Stimulated activated naive CD8-positive, alpha-beta T cell treated with anti-CD3 and anti-CD28 coated beads, Interleukin-15, Interleukin-2, amounts not matched to agents 100 ng/mL and 50 ng/mL, for 24 hours (primary cell): ENCODE data around the gene ENDOV.

Experiments used
- H3K27ac Mint-ChIP-seq: one replicate; pipeline ENCODE4 v1.8.0; 2021; ENCODE audit warnings: mild to moderate bottlenecking, mixed read lengths
- H3K27me3 Mint-ChIP-seq: one replicate; pipeline ENCODE4 v1.8.0; 2021; ENCODE audit warnings: mixed read lengths
- H3K36me3 Mint-ChIP-seq: one replicate; pipeline ENCODE4 v1.8.0; 2021; ENCODE audit warnings: low read depth, mixed read lengths
- H3K4me1 Mint-ChIP-seq: one replicate; pipeline ENCODE4 v1.8.0; 2021; ENCODE audit warnings: low read depth, mixed read lengths
- H3K4me3 Mint-ChIP-seq: one replicate; pipeline ENCODE4 v1.8.0; 2021; ENCODE audit warnings: mild to moderate bottlenecking, mixed read lengths
- H3K9me3 Mint-ChIP-seq: one replicate; pipeline ENCODE4 v1.8.0; 2021; ENCODE audit warnings: mixed read lengths

The ENDOV gene

GRCh38 chr17:80414803-80415625 lies at the start of gene ENDOV:
TSS of gene ENDOV (plus strand) at chr17:80415167. CDS start at chr17:80415195, 28 bp downstream.
- Mint-ChIP-seq H3K27ac (peak within 1 kb of the TSS; percentile 78), H3K9me3 (no peaks in the 10 kb centered on the region), H3K4me3 (peak within 1 kb of the TSS; percentile 87), H3K27me3 (peaks cover 21% of the 10 kb centered on the region), H3K36me3 (peaks cover 12% of the 10 kb centered on the region), H3K4me1 (peaks cover 29% of the 10 kb centered on the region)

GRCh38 chr17:80365983-80366382 lies 49.0 kb upstream of the ENDOV start:
- Mint-ChIP-seq H3K27ac (no peak overlapping the region), H3K36me3 (peaks cover 76% of the 10 kb centered on the region), H3K9me3 (no peaks in the 10 kb centered on the region), H3K27me3 (no peaks in the 10 kb centered on the region), H3K4me3 (no peak overlapping the region), H3K4me1 (no peaks in the 10 kb centered on the region)

GRCh38 chr17:80367503-80367902 lies 47.5 kb upstream of the ENDOV start:
- peaks cover 78% of the 10 kb centered on the region for H3K36me3 Mint-ChIP-seq

GRCh38 chr17:80371196-80371595 lies 43.8 kb upstream of the ENDOV start:
- no peaks in the 10 kb centered on the region for H3K9me3 Mint-ChIP-seq
- H3K4me1 Mint-ChIP-seq = no peaks in the 10 kb centered on the region
- no peaks in the 10 kb centered on the region for H3K27me3 Mint-ChIP-seq
- peaks cover 82% of the 10 kb centered on the region for H3K36me3 Mint-ChIP-seq
- H3K27ac Mint-ChIP-seq = peak overlapping the region; percentile 55
- H3K4me3 Mint-ChIP-seq = no peak overlapping the region

More at GRCh38 chr17:80367503-80367902, 47.5 kb upstream of the ENDOV start:
- H3K4me3 Mint-ChIP-seq = no peak overlapping the region
- no peaks in the 10 kb centered on the region for H3K9me3 Mint-ChIP-seq
- no peak overlapping the region for H3K27ac Mint-ChIP-seq
- no peaks in the 10 kb centered on the region for H3K27me3 Mint-ChIP-seq
- no peaks in the 10 kb centered on the region for H3K4me1 Mint-ChIP-seq

- no peak overlapping the region for H3K27ac Mint-ChIP-seq
- H3K4me3 Mint-ChIP-seq = no peak overlapping the region
- no peaks in the 10 kb centered on the region for H3K27me3 Mint-ChIP-seq
- peaks cover 85% of the 10 kb centered on the region for H3K36me3 Mint-ChIP-seq
- no peaks in the 10 kb centered on the region for H3K4me1 Mint-ChIP-seq
- no peaks in the 10 kb centered on the region for H3K9me3 Mint-ChIP-seq
Observed at GRCh38 chr17:80372456-80372855, 42.5 kb upstream of the ENDOV start.

GRCh38 chr17:80372922-80373570 lies 41.9 kb upstream of the ENDOV start:
- H3K4me1 Mint-ChIP-seq = no peaks in the 10 kb centered on the region

GRCh38 chr17:80374039-80374731 lies 40.8 kb upstream of the ENDOV start:
- H3K4me1 Mint-ChIP-seq = no peaks in the 10 kb centered on the region
- H3K27ac Mint-ChIP-seq = no peak overlapping the region
- H3K9me3 Mint-ChIP-seq = no peaks in the 10 kb centered on the region
- no peak overlapping the region for H3K4me3 Mint-ChIP-seq
- H3K36me3 Mint-ChIP-seq = peaks cover 88% of the 10 kb centered on the region
- H3K27me3 Mint-ChIP-seq = no peaks in the 10 kb centered on the region

More at GRCh38 chr17:80372922-80373570, 41.9 kb upstream of the ENDOV start:
- H3K9me3 Mint-ChIP-seq = no peaks in the 10 kb centered on the region
- H3K36me3 Mint-ChIP-seq = peaks cover 85% of the 10 kb centered on the region
- no peak overlapping the region for H3K4me3 Mint-ChIP-seq
- H3K27ac Mint-ChIP-seq = no peak overlapping the region
- H3K27me3 Mint-ChIP-seq = no peaks in the 10 kb centered on the region

- no peaks in the 10 kb centered on the region for H3K4me1 Mint-ChIP-seq
- no peaks in the 10 kb centered on the region for H3K9me3 Mint-ChIP-seq
- H3K36me3 Mint-ChIP-seq = peaks cover 89% of the 10 kb centered on the region
- H3K27ac Mint-ChIP-seq = no peak overlapping the region
- H3K27me3 Mint-ChIP-seq = no peaks in the 10 kb centered on the region
- H3K4me3 Mint-ChIP-seq = no peak overlapping the region
Observed at GRCh38 chr17:80374732-80375585, 40.0 kb upstream of the ENDOV start.

- Mint-ChIP-seq H3K4me1 (no peaks in the 10 kb centered on the region), H3K27ac (no peak overlapping the region), H3K4me3 (no peak overlapping the region), H3K9me3 (no peaks in the 10 kb centered on the region), H3K36me3 (peaks cover 90% of the 10 kb centered on the region), H3K27me3 (no peaks in the 10 kb centered on the region)
Observed at GRCh38 chr17:80376531-80376930, 38.4 kb upstream of the ENDOV start.

GRCh38 chr17:80377798-80378197 lies 37.2 kb upstream of the ENDOV start:
- H3K27ac Mint-ChIP-seq = no peak overlapping the region

GRCh38 chr17:80379348-80379747 lies 35.6 kb upstream of the ENDOV start:
- H3K4me1 Mint-ChIP-seq = peaks cover 2% of the 10 kb centered on the region
- no peak overlapping the region for H3K27ac Mint-ChIP-seq
- H3K36me3 Mint-ChIP-seq = peaks cover 96% of the 10 kb centered on the region
- H3K27me3 Mint-ChIP-seq = no peaks in the 10 kb centered on the region
- H3K4me3 Mint-ChIP-seq = no peak overlapping the region
- no peaks in the 10 kb centered on the region for H3K9me3 Mint-ChIP-seq

More at GRCh38 chr17:80377798-80378197, 37.2 kb upstream of the ENDOV start:
- H3K4me3 Mint-ChIP-seq = no peak overlapping the region
- H3K27me3 Mint-ChIP-seq = no peaks in the 10 kb centered on the region
- no peaks in the 10 kb centered on the region for H3K4me1 Mint-ChIP-seq
- H3K9me3 Mint-ChIP-seq = no peaks in the 10 kb centered on the region
- peaks cover 90% of the 10 kb centered on the region for H3K36me3 Mint-ChIP-seq

GRCh38 chr17:80380068-80380467 lies 34.9 kb upstream of the ENDOV start:
- Mint-ChIP-seq H3K36me3 (peaks cover 93% of the 10 kb centered on the region), H3K9me3 (no peaks in the 10 kb centered on the region), H3K27ac (no peak overlapping the region), H3K4me3 (no peak overlapping the region), H3K27me3 (no peaks in the 10 kb centered on the region), H3K4me1 (peaks cover 2% of the 10 kb centered on the region)

GRCh38 chr17:80380555-80381002 lies 34.4 kb upstream of the ENDOV start:
- H3K27ac Mint-ChIP-seq = no peak overlapping the region
- H3K27me3 Mint-ChIP-seq = no peaks in the 10 kb centered on the region
- H3K4me1 Mint-ChIP-seq = peaks cover 2% of the 10 kb centered on the region
- no peaks in the 10 kb centered on the region for H3K9me3 Mint-ChIP-seq
- H3K4me3 Mint-ChIP-seq = no peak overlapping the region
- peaks cover 96% of the 10 kb centered on the region for H3K36me3 Mint-ChIP-seq

GRCh38 chr17:80381416-80381923 lies 33.5 kb upstream of the ENDOV start:
- Mint-ChIP-seq H3K4me3 (no peak overlapping the region), H3K27ac (peak overlapping the region; percentile 48), H3K4me1 (peaks cover 2% of the 10 kb centered on the region), H3K9me3 (no peaks in the 10 kb centered on the region), H3K27me3 (no peaks in the 10 kb centered on the region), H3K36me3 (peaks cover 96% of the 10 kb centered on the region)
